ENCODE data around the gene PRKAR1B.

Gene PRKAR1B

DNA sequence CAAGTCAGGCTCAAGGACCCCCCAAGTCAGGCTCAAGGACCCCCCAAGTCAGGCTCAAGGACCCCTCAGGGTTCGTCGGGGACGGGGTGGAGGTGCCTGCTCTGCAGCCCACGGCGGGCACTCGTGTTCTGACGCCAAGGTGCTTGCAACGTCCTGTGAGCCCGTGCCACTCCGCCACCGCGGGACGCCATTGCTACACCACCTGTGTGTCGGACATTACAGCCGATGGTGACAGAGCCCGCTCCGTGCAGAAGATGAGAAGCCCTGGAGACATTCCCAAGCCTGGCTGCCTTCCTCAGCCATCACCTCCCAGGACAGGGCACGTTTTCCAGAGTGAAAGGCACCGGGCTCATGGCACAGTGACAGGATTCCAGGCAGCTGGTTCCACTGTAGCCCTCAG is 98.3 kb downstream of the PRKAR1B start:
- no peaks in the 10 kb centered on the region for H3K36me3 ChIP-seq (ENCODE audit: insufficient read depth, low read depth, low read length)
- H3K4me3 ChIP-seq (ENCODE audit: low read length), result no peak overlapping the region
- H3K27ac ChIP-seq (ENCODE audit: low read length), result no peak overlapping the region
- no peaks in the 10 kb centered on the region for H3K27me3 ChIP-seq (ENCODE audit: insufficient read depth, low read length)
- no peak overlapping the region for H3K9ac ChIP-seq (ENCODE audit: low read depth, low read length)
- no peaks in the 10 kb centered on the region for H3K9me3 ChIP-seq (ENCODE audit: insufficient read depth, low read depth, low read length)
- H3K4me1 ChIP-seq (ENCODE audit: insufficient read depth, low read length), result no peaks in the 10 kb centered on the region

- Histone ChIP-seq H3K27me3 (ENCODE audit: insufficient read depth, low read length) (no peaks in the 10 kb centered on the region), H3K4me1 (ENCODE audit: insufficient read depth, low read length) (no peaks in the 10 kb centered on the region), H3K36me3 (ENCODE audit: insufficient read depth, low read depth, low read length) (no peaks in the 10 kb centered on the region), H3K4me3 (ENCODE audit: low read length) (no peak overlapping the region), H3K9ac (ENCODE audit: low read depth, low read length) (no peak overlapping the region), H3K9me3 (ENCODE audit: insufficient read depth, low read depth, low read length) (no peaks in the 10 kb centered on the region), H3K27ac (ENCODE audit: low read length) (no peak overlapping the region)
These were observed 98.7 kb downstream of the PRKAR1B start for GRCh38 chr7:628402-628763.

DNA sequence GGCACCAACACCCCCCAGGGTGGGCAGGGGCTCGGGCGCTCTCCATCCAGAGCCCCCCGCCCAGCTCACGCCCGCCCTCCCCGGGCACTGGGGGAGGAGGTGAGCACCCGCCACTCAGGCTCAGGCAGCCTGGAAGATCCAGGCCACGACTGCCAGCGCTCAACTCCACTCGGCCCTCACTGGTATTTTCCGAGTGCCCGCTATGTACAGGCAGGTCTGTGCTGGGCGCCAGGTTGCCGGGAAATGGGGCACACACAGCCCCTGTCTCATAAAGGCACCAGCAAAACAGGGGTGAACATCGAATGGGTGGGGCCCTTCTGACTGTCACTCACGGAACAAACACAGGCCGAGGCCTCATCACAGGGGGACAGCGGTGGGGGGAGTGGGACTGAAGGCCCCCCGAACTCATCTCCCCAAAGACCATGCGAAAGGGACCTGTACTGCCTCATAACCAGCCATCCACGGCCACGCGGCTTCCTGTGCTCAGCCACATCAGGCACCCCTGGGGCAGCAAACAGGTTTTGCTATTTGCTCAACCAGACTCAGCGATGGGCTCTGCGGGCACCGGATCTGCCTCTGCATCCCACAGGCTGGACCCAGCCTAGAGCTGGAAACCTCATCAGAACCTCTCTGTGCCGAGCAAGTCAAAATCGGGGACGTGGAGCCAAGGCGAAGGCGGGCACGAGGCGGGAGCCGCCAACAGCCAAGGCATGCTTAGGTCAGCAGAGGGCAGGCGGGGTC is 99.2 kb downstream of the PRKAR1B start:
- Histone ChIP-seq H3K9ac (ENCODE audit: low read depth, low read length) (no peak overlapping the region), H3K9me3 (ENCODE audit: insufficient read depth, low read depth, low read length) (no peaks in the 10 kb centered on the region), H3K27me3 (ENCODE audit: insufficient read depth, low read length) (no peaks in the 10 kb centered on the region), H3K36me3 (ENCODE audit: insufficient read depth, low read depth, low read length) (no peaks in the 10 kb centered on the region), H3K27ac (ENCODE audit: low read length) (no peak overlapping the region), H3K4me3 (ENCODE audit: low read length) (no peak overlapping the region), H3K4me1 (ENCODE audit: insufficient read depth, low read length) (no peaks in the 10 kb centered on the region)

DNA sequence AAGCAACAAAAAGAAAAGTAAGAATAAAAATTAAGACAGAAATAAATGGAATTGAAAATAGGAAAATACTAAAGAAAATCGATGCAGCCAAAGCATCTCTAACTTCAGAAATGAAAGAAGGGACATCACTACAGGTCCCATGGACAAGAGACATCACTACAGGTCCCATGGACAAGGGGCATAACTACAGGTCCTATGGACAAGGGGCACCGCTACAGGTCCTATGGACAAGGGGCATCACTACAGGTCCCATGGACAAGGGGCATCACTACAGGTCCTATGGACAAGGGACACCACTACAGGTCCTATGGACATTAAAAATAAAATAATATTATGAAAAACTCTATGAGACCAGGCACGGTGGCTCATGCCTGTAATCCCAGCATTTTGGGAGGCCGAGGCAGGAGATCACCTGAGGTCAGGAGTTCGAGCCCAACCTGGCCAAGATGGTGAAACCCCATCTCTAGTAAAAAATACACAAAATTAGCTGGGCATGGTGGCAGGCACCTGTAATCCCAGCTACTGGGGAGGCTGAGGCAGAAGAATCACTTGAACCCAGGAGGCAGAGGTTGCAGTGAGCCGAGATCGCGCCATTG is 101.6 kb downstream of the PRKAR1B start:
- Histone ChIP-seq H3K9ac (ENCODE audit: low read depth, low read length) (no peak overlapping the region), H3K27ac (ENCODE audit: low read length) (no peak overlapping the region), H3K9me3 (ENCODE audit: insufficient read depth, low read depth, low read length) (peaks cover 13% of the 10 kb centered on the region), H3K4me3 (ENCODE audit: low read length) (no peak overlapping the region), H3K27me3 (ENCODE audit: insufficient read depth, low read length) (no peaks in the 10 kb centered on the region), H3K4me1 (ENCODE audit: insufficient read depth, low read length) (no peaks in the 10 kb centered on the region), H3K36me3 (ENCODE audit: insufficient read depth, low read depth, low read length) (peaks cover 7% of the 10 kb centered on the region; the same call in 1 of the 2 replicates)

GRCh38 chr7:623464-623863 is 103.6 kb downstream of the PRKAR1B start:
- Histone ChIP-seq H3K36me3 (ENCODE audit: insufficient read depth, low read depth, low read length) (peaks cover 7% of the 10 kb centered on the region; the same call in 1 of the 2 replicates), H3K27me3 (ENCODE audit: insufficient read depth, low read length) (no peaks in the 10 kb centered on the region), H3K9me3 (ENCODE audit: insufficient read depth, low read depth, low read length) (peaks cover 16% of the 10 kb centered on the region), H3K4me1 (ENCODE audit: insufficient read depth, low read length) (no peaks in the 10 kb centered on the region; the same call in 1 of the 2 replicates), H3K27ac (ENCODE audit: low read length) (no peak overlapping the region), H3K9ac (ENCODE audit: low read depth, low read length) (no peak overlapping the region), H3K4me3 (ENCODE audit: low read length) (no peak overlapping the region)

- Histone ChIP-seq H3K9ac (ENCODE audit: low read depth, low read length) (no peak overlapping the region), H3K27me3 (ENCODE audit: insufficient read depth, low read length) (no peaks in the 10 kb centered on the region), H3K9me3 (ENCODE audit: insufficient read depth, low read depth, low read length) (peaks cover 16% of the 10 kb centered on the region), H3K36me3 (ENCODE audit: insufficient read depth, low read depth, low read length) (peaks cover 7% of the 10 kb centered on the region; the same call in 1 of the 2 replicates), H3K27ac (ENCODE audit: low read length) (no peak overlapping the region), H3K4me3 (ENCODE audit: low read length) (no peak overlapping the region; the same call in 1 of the 2 replicates), H3K4me1 (ENCODE audit: insufficient read depth, low read length) (no peaks in the 10 kb centered on the region; the same call in 1 of the 2 replicates)
These were observed 105.4 kb downstream of the PRKAR1B start for GRCh38 chr7:621572-622285.

DNA sequence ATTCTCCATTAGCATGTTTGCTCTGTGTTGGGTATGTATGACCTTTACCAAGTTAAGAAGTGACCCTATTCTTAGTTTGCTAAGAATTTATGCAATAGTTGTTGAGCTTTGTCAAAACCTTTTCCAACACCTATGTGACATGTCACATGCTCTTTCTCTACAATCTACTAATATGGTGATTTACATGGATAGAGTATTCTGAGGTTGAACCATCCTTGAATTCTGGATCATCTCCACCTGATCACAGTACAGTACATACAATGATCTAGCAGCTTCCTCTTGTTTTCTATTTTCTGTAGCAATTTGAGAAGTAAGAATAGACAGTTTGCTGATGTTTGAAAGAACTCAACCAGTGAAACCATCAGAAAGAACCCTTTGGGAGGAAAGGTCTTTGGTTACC is 106.2 kb downstream of the PRKAR1B start:
- H3K27ac ChIP-seq (ENCODE audit: low read length), result peak overlapping the region; percentile 60

GRCh38 chr7:620056-620455 is 107.0 kb downstream of the PRKAR1B start:
- no peak overlapping the region for H3K9ac ChIP-seq (ENCODE audit: low read depth, low read length)
- peaks cover 16% of the 10 kb centered on the region for H3K9me3 ChIP-seq (ENCODE audit: insufficient read depth, low read depth, low read length)
- 0 out of 2 replicates have a peak overlapping the region, but pooled peaks have one; percentile 7 for H3K4me3 ChIP-seq (ENCODE audit: low read length)
- no peaks in the 10 kb centered on the region for H3K27me3 ChIP-seq (ENCODE audit: insufficient read depth, low read length)
- peaks cover 7% of the 10 kb centered on the region; the same call in 1 of the 2 replicates for H3K36me3 ChIP-seq (ENCODE audit: insufficient read depth, low read depth, low read length)
- H3K4me1 ChIP-seq (ENCODE audit: insufficient read depth, low read length), result no peaks in the 10 kb centered on the region; the same call in 1 of the 2 replicates
- H3K27ac ChIP-seq (ENCODE audit: low read length), result no peak overlapping the region

More for the DNA sequence above, 106.2 kb downstream of the PRKAR1B start:
- Histone ChIP-seq H3K4me1 (ENCODE audit: insufficient read depth, low read length) (no peaks in the 10 kb centered on the region; the same call in 1 of the 2 replicates), H3K4me3 (ENCODE audit: low read length) (peak overlapping the region; percentile 7; the same call in 1 of the 2 replicates), H3K9ac (ENCODE audit: low read depth, low read length) (no peak overlapping the region), H3K36me3 (ENCODE audit: insufficient read depth, low read depth, low read length) (peaks cover 7% of the 10 kb centered on the region; the same call in 1 of the 2 replicates), H3K9me3 (ENCODE audit: insufficient read depth, low read depth, low read length) (peaks cover 16% of the 10 kb centered on the region), H3K27me3 (ENCODE audit: insufficient read depth, low read length) (no peaks in the 10 kb centered on the region)

DNA sequence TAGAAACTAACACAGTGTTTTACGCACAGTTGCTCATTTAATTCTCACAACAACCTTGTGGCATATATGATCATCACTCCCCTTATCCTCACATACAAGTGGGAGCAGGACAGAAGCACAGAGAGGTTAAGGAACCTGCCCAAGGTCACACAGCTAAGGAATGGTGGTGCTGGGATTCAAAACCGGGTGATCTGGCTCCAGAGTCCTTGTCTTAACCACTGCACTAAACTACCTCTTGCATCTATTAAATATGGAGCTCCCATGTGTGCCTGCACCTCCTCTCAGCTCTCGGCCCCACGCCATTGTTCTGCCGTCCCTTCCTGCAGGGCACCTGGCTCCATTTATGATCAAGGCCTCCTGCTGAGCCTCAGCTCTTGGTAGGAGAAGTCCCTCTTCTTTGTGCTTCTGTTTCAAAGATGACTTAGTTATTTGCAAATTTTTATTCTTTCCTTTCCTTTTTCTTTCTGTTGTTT is 107.7 kb downstream of the PRKAR1B start:
- no peak overlapping the region for H3K27ac ChIP-seq (ENCODE audit: low read length)
- H3K4me1 ChIP-seq (ENCODE audit: insufficient read depth, low read length), result no peaks in the 10 kb centered on the region; the same call in 1 of the 2 replicates
- no peak overlapping the region for H3K4me3 ChIP-seq (ENCODE audit: low read length)
- no peaks in the 10 kb centered on the region for H3K27me3 ChIP-seq (ENCODE audit: insufficient read depth, low read length)
- H3K36me3 ChIP-seq (ENCODE audit: insufficient read depth, low read depth, low read length), result peaks cover 7% of the 10 kb centered on the region; the same call in 1 of the 2 replicates
- peaks cover 16% of the 10 kb centered on the region for H3K9me3 ChIP-seq (ENCODE audit: insufficient read depth, low read depth, low read length)
- no peak overlapping the region for H3K9ac ChIP-seq (ENCODE audit: low read depth, low read length)

- H3K9me3 ChIP-seq (ENCODE audit: insufficient read depth, low read depth, low read length), result peaks cover 16% of the 10 kb centered on the region
- H3K4me1 ChIP-seq (ENCODE audit: insufficient read depth, low read length), result no peaks in the 10 kb centered on the region; the same call in 1 of the 2 replicates
- no peak overlapping the region for H3K9ac ChIP-seq (ENCODE audit: low read depth, low read length)
- H3K27ac ChIP-seq (ENCODE audit: low read length), result no peak overlapping the region
- peaks cover 7% of the 10 kb centered on the region; the same call in 1 of the 2 replicates for H3K36me3 ChIP-seq (ENCODE audit: insufficient read depth, low read depth, low read length)
- no peak overlapping the region for H3K4me3 ChIP-seq (ENCODE audit: low read length)
- H3K27me3 ChIP-seq (ENCODE audit: insufficient read depth, low read length), result no peaks in the 10 kb centered on the region
These were observed 108.3 kb downstream of the PRKAR1B start for GRCh38 chr7:618539-619367.

Measured in iPS-20b (cell line).